Astrocyte of the spinal cord (primary cell): ENCODE results near the gene ASB1.

Experiments used
- DNase-seq: peaks from one replicate; pipeline ENCODE4 v3.0.0; 2011; ENCODE audit warnings: low read depth, low spot score
- H3K4me3 ChIP-seq: 2 replicates; pipeline ENCODE4 v1.5.1; 2011; ENCODE audit warnings: low read depth, mild to moderate bottlenecking, low read length, moderate library complexity
- CTCF ChIP-seq: IDR thresholded peaks from 2 replicates; pipeline ENCODE4 v1.5.1; 2012; ENCODE audit warnings: low read depth, mild to moderate bottlenecking, low read length, inconsistent platforms
- in situ Hi-C: cut with HindIII; loops from 2 replicates; pipeline ENCODE4 v1.10.0; 2017; ENCODE audit warnings: low sequenced_read_pairs

The ASB1 gene

GRCh38 chr2:238428866-238429265 is 2.1 kb downstream of the ASB1 start:
- TF ChIP-seq CTCF = no peak
- peak; percentile 24 for DNase-seq
- in situ Hi-C loops = no loop called here
- H3K4me3 ChIP-seq = no peak overlapping the region

GRCh38 chr2:238430781-238431180 is 4.1 kb downstream of the ASB1 start:
- TF ChIP-seq CTCF = no peak
- in situ Hi-C loops = no loop called here
- no peak for DNase-seq
- no peak overlapping the region for H3K4me3 ChIP-seq

GRCh38 chr2:238431456-238431855 is 4.7 kb downstream of the ASB1 start:
- no peak overlapping the region for H3K4me3 ChIP-seq
- no peak for TF ChIP-seq CTCF
- in situ Hi-C loops = no loop called here
- DNase-seq = no peak

GRCh38 chr2:238433300-238433915 is 6.7 kb downstream of the ASB1 start:
- no peak for DNase-seq
- no peak for TF ChIP-seq CTCF
- no peak overlapping the region for H3K4me3 ChIP-seq
- in situ Hi-C loops = no loop called here

GRCh38 chr2:238433941-238434845 is 7.5 kb downstream of the ASB1 start:
- TF ChIP-seq CTCF = no peak
- H3K4me3 ChIP-seq = no peak overlapping the region
- peak; percentile 90 for DNase-seq
- in situ Hi-C loops = no loop called here

- no peak for DNase-seq
- no peak overlapping the region for H3K4me3 ChIP-seq
- in situ Hi-C loops = no loop called here
- TF ChIP-seq CTCF = no peak
These were observed 8.4 kb downstream of the ASB1 start for GRCh38 chr2:238434846-238435751.
